GM12878 (cell line): Measurements from ENCODE around the gene RAB43. TPM values are rescaled to one million over a fixed set of nuclear protein-coding genes. Genes with fewer than 3 reads are reported as not detected.

Experiments
- ATAC-seq: fragments of 200-7000 bp; cut with Tn5 transposase; 3 replicates; pipeline ENCODE4 v1.9.1; 2020; ENCODE audit warnings: mild to moderate bottlenecking, moderate library complexity
- BruUV-seq: library from RNA; stranded (reverse); fragments of 400-500 nt; replicated peaks from 2 replicates; lab custom pipeline; 2021; lab: Mats Ljungman, UMichigan
- CTCF ChIA-PET: fragments of 300-600 bp; sonication (Branson Sonifier 250); formaldehyde crosslinking; extraction: SDS; loops from one replicate; lab custom pipeline; 2021; ENCODE audit warnings: inconsistent platforms; lab: Yijun Ruan, JAX
- POLR2A ChIA-PET: fragments of 350-600 bp; formaldehyde crosslinking; extraction: SDS; loops from one replicate; lab custom pipeline; 2021; ENCODE audit warnings: inconsistent platforms; lab: Charles Lee
- RAD21 ChIA-PET: fragments of 300-600 bp; sonication (Branson Sonifier 250); formaldehyde crosslinking; loops from one replicate; lab custom pipeline; 2023; ENCODE audit warnings: antibody characterized with exemption; ENCODE audit not compliant: unreplicated experiment; lab: Charles Lee
- SMC1A ChIA-PET: fragments of 300-600 bp; sonication (Branson Sonifier 250); formaldehyde crosslinking; loops from one replicate; lab custom pipeline; 2023; ENCODE audit not compliant: unreplicated experiment, uncharacterized antibody; lab: Charles Lee
- DNase-seq: peaks from one replicate; pipeline ENCODE4 v3.0.0-alpha.2; 2011; ENCODE audit warnings: low read depth, low spot score
- FAIRE-seq: peaks from 3 replicates; lab custom pipeline; 2011; peaks lifted over from hg19 to GRCh38; lab: Jason Lieb, UNC
- H2AFZ ChIP-seq: 2 replicates; pipeline ENCODE4 v1.6.0; 2011; ENCODE audit warnings: low read depth, low read length, control low read depth; ENCODE audit not compliant: control insufficient read depth
- H3K27ac ChIP-seq: 2 replicates; pipeline ENCODE4 v1.5.1; 2011; ENCODE audit warnings: control low read depth; ENCODE audit not compliant: control insufficient read depth, insufficient read depth
- H3K27me3 ChIP-seq, 2 experiments: replicated peaks in 1 of 2; 2 replicates each; pipeline versions ENCODE4 v1.6.0 to v1.6.1; 2011; ENCODE audit warnings: low read length in 1 of 2; ENCODE audit not compliant: control insufficient read depth in 2 of 2, insufficient read depth in 2 of 2
- H3K36me3 ChIP-seq, 2 experiments: 2 replicates each; pipeline ENCODE4 v1.5.1; 2011; ENCODE audit warnings: low read length in 1 of 2; ENCODE audit not compliant: control insufficient read depth in 2 of 2, insufficient read depth in 2 of 2
- H3K4me1 ChIP-seq: 2 replicates; pipeline ENCODE4 v1.6.1; 2011; ENCODE audit warnings: mild to moderate bottlenecking, low read length, moderate library complexity, mixed read lengths; ENCODE audit not compliant: control insufficient read depth, insufficient read depth
- H3K4me2 ChIP-seq: 2 replicates; pipeline ENCODE4 v1.6.0; 2011; ENCODE audit warnings: control low read depth; ENCODE audit not compliant: control insufficient read depth, insufficient read depth
- H3K4me3 ChIP-seq: fragments of 200-600 bp; sonication (generic); 2 replicates; pipeline ENCODE4 v1.5.1; 2016
- H3K79me2 ChIP-seq: 2 replicates; pipeline ENCODE4 v1.6.0; 2011; ENCODE audit warnings: low read length; ENCODE audit not compliant: control insufficient read depth, insufficient read depth
- H3K9ac ChIP-seq: 2 replicates; pipeline ENCODE4 v1.8.0; 2011; ENCODE audit warnings: low read length, control low read depth, mixed read lengths; ENCODE audit not compliant: control insufficient read depth, insufficient read depth
- H3K9me3 ChIP-seq: replicated peaks from 3 replicates; pipeline ENCODE4 v1.5.1; 2011; ENCODE audit warnings: mild to moderate bottlenecking, low read length; ENCODE audit not compliant: control insufficient read depth, insufficient read depth
- H4K20me1 ChIP-seq: 2 replicates; pipeline ENCODE4 v1.6.0; 2011; ENCODE audit not compliant: control insufficient read depth, insufficient read depth
- CEBPB ChIP-seq, 2 experiments: fragments of 150-350 bp in 1 of 2; IDR thresholded peaks; 2 replicates each; pipeline ENCODE4 v1.6.1; 2012 to 2014; ENCODE audit warnings: low read depth in 2 of 2, low read length in 2 of 2, borderline replicate concordance in 1 of 2, inconsistent platforms in 1 of 2
- FOXM1 ChIP-seq: IDR thresholded peaks from 2 replicates; pipeline ENCODE4 v1.6.1; 2012; ENCODE audit warnings: low read depth, mild to moderate bottlenecking, inconsistent platforms, low read length, moderate library complexity
- IRF4 ChIP-seq: IDR thresholded peaks from 2 replicates; pipeline ENCODE4 v1.6.1; 2011; ENCODE audit warnings: low read depth, low read length
- JUNB ChIP-seq: IDR thresholded peaks from 2 replicates; pipeline ENCODE4 v1.6.1; 2016; ENCODE audit warnings: antibody characterized with exemption, mild to moderate bottlenecking
- MTA2 ChIP-seq: fragments of 450-650 bp; IDR thresholded peaks from 2 replicates; pipeline ENCODE4 v1.6.1; 2016; ENCODE audit warnings: low read depth, mild to moderate bottlenecking, moderate library complexity
- MXI1 ChIP-seq: fragments of 150-350 bp; IDR thresholded peaks from 2 replicates; pipeline ENCODE4 v1.6.1; 2011; ENCODE audit warnings: low read depth, mild to moderate bottlenecking, inconsistent platforms, low read length, improper control_type of control experiment
- MYC ChIP-seq: IDR thresholded peaks from 2 replicates; pipeline ENCODE4 v1.6.1; 2011; ENCODE audit warnings: mild to moderate bottlenecking, low read length, moderate library complexity, inconsistent platforms; ENCODE audit not compliant: insufficient read depth, insufficient replicate concordance, insufficient read length, severe bottlenecking
- NBN ChIP-seq: fragments of 450-650 bp; IDR thresholded peaks from 2 replicates; pipeline ENCODE4 v1.6.1; 2016
- NFYB ChIP-seq: IDR thresholded peaks from 2 replicates; pipeline ENCODE4 v1.6.1; 2011; ENCODE audit warnings: low read depth, mild to moderate bottlenecking, low read length, improper control_type of control experiment, moderate library complexity; ENCODE audit not compliant: insufficient read depth
- PAX8 ChIP-seq: fragments of 450-650 bp; IDR thresholded peaks from 2 replicates; pipeline ENCODE4 v1.6.1; 2017; ENCODE audit warnings: mild to moderate bottlenecking, moderate library complexity
- RUNX3 ChIP-seq: IDR thresholded peaks from 2 replicates; pipeline ENCODE4 v1.6.1; 2012; ENCODE audit warnings: low read length, inconsistent platforms
- SMAD5 ChIP-seq: IDR thresholded peaks from 2 replicates; pipeline ENCODE4 v1.6.1; 2016; ENCODE audit warnings: antibody characterized with exemption, low read depth
- SMARCA5 ChIP-seq: fragments of 450-650 bp; IDR thresholded peaks from 2 replicates; pipeline ENCODE4 v1.6.1; 2017; ENCODE audit warnings: mild to moderate bottlenecking
- SP1 ChIP-seq: IDR thresholded peaks from one replicate; pipeline ENCODE4 v1.6.1; 2011; ENCODE audit warnings: low read depth, low read length
- SREBF2 ChIP-seq: IDR thresholded peaks from 2 replicates; pipeline ENCODE4 v1.6.1; 2012; ENCODE audit warnings: mild to moderate bottlenecking, low read length
- STAT3 ChIP-seq: IDR thresholded peaks from 2 replicates; pipeline ENCODE4 v1.6.1; 2011; ENCODE audit warnings: low read depth, low read length, improper control_type of control experiment
- TARDBP ChIP-seq: IDR thresholded peaks from 2 replicates; pipeline ENCODE4 v1.6.1; 2016; ENCODE audit warnings: borderline replicate concordance
- YBX1 ChIP-seq: fragments of 450-650 bp; IDR thresholded peaks from 2 replicates; pipeline ENCODE4 v1.6.1; 2016; ENCODE audit warnings: antibody characterized with exemption
- WGBS: methylation state at CpG from one replicate; pipeline ENCODE4 v1.1.6; 2016; ENCODE audit warnings: low lambda C conversion rate; ENCODE audit not compliant: insufficient replicate concordance, insufficient coverage; ENCODE audit errors: missing lambda C conversion rate; 5-methylcytosine and 5-hydroxymethylcytosine counted together
- in situ Hi-C: fragments of 300-500 bp; cut with MboI; formaldehyde crosslinking; loops from 9 replicates; pipeline ENCODE4 v1.14.3; 2018; ENCODE audit warnings: mixed read lengths
- intact Hi-C: fragments of 100-400 bp; cut with micrococcal nuclease; formaldehyde crosslinking; loops from one replicate; pipeline ENCODE4 v1.14.2; 2022; ENCODE audit not compliant: unreplicated experiment
- polyA plus RNA-seq, 11 experiments: library from polyadenylated mRNA; depleted of rRNA in 4 of 11; unstranded in 6 of 11; stranded (reverse) in 5 of 11; fragments of >200 nt; fragmentation: Nextera tagmentation in 4 of 11; fragmentation: Illumina TruSeq in 1 of 11; extraction: Ambion mirVana in 4 of 11; extraction: Trizol in 1 of 11; gene quantifications; 1 replicate in 1 of 11; 2 replicates in 10 of 11; pipeline versions ENCODE4 v1.2.1 to v1.2.3, GENCODE V29; 2011 to 2016; ENCODE audit warnings: inconsistent platforms in 2 of 11, missing spikeins in 2 of 11, low read depth in 1 of 11
- total RNA-seq, 4 experiments: library from RNA; depleted of rRNA in 3 of 4; stranded (reverse); fragments of >200 nt in 3 of 4; fragmentation: Illumina TruSeq in 1 of 4; extraction: Trizol in 1 of 4; gene quantifications; 2 replicates each; pipeline versions ENCODE4 v1.2.1 to v1.2.3, GENCODE V29; 2013 to 2021
- TF ChIP-seq, protein P1 (sequence below): fragments of 150-350 bp; IDR thresholded peaks from 2 replicates; pipeline ENCODE4 v1.6.1; 2014; ENCODE audit warnings: mild to moderate bottlenecking, low read depth, low read length

Gene RAB43
- total and polyA plus RNA-seq, 10 of the 15 experiments (the other 5 are each of a cell fraction or from before 2014, with no cell fraction given), result 0.08 to 14.0 (median 4.0) TPM

DNA sequence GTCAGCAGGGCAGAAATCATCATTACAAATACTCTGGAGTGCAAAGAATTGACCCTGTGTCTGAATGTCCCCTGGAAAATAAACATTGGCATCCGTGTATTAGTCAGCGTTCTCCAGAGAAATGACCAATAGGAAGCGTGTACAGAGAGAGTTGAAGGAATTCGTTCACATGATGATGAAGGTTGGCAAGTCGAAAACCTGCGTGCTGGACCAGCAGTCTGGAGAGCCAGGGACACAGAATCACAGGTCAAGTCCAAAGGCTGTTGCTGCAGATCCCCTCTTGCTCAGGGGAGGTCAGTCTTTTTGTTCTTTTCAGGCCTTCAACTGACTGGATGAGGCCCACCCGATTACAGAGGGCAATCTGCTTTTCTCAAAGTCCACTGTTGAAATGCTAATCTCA is 44.4 kb downstream of the RAB43 start:
- Histone ChIP-seq H3K27ac (no peak overlapping the region), H3K36me3 (no peaks in the 10 kb centered on the region), H3K4me1 (no peaks in the 10 kb centered on the region), H3K4me2 (no peak overlapping the region), H3K9ac (no peak overlapping the region), H2AFZ (no peak overlapping the region), H3K27me3 (no peaks in the 10 kb centered on the region), H3K9me3 (no peaks in the 10 kb centered on the region), H3K4me3 (no peak overlapping the region), H4K20me1 (no peaks in the 10 kb centered on the region), H3K79me2 (no peaks in the 10 kb centered on the region)
- no peak for TF ChIP-seq STAT3
- no peak for TF ChIP-seq CEBPB (IDR thresholded peaks at IDR 0.05; ENCODE audit: borderline replicate concordance in 1 of 2, low read depth in 2 of 2, low read length in 2 of 2)
- no peak for TF ChIP-seq FOXM1
- ChIA-PET SMC1A (no interaction called here), CTCF (interaction anchor here (0.6 kb wide), 1 partner anchor 168 kb away, joined by 3 read pairs; no protein-coding TSS in a partner anchor), RAD21 (no interaction called here), POLR2A (no interaction called here)
- BruUV-seq, result no TSS peak
- intact Hi-C loops (no loop called here), in situ Hi-C loops (no loop called here)
- DNase-seq (no peak), FAIRE-seq (no peak), ATAC-seq (no peak)
- 79% methylated on average over 7 of the region's 7 CpGs for WGBS

DNA sequence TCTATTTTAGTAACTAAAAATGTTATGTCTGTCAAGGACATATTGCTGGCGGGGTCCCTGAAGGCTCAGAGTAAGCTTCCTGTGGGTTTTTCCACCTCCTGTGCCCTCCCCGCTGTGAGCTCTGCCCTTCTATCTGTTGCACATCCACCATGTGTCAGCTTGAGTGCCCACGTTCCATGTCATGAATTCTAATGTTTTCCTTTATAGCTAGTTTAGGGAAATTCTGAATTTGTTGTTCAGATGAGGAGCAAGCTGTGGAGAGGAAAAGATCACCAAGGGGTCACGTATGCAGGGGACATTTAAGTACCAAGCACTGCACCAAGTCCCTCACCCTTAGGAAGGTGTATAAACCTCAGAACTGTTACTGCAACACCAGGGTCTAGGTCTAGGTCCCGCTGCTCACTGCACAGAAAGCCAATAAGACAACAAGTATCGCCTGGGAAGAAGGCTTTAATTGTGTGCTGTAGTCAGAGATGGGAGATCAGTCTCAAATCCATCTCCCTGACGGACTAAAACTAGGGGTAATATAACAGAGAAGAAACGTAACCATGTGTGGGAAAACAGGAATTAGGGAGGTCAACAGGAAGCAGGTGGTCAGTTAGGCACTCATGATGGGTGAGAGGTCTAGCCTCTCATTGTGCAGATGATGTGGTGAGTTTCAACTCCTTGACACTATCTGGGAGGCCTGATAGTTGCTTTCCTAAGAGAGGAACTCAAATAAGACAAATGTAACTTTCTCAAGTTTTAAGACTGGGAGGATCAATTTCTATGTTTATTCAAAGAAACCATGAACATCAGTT is 51.3 kb downstream of the RAB43 start:
- ChIA-PET SMC1A (no interaction called here), RAD21 (interaction anchor here (1.0 kb wide), 1 partner anchor 17 kb away, joined by 4 read pairs; no protein-coding TSS in a partner anchor), POLR2A (no interaction called here), CTCF (interaction anchor here (6.7 kb wide), 1 partner anchor 17 kb away, joined by 43 read pairs; no protein-coding TSS in a partner anchor)
- BruUV-seq, result no TSS peak
- H3K36me3 ChIP-seq, result no peaks in the 10 kb centered on the region
- intact Hi-C loops, result no loop called here
- no peak overlapping the region for H3K9ac ChIP-seq
- WGBS, result 10% methylated on average over 8 of the region's 8 CpGs
- no peaks in the 10 kb centered on the region for H4K20me1 ChIP-seq
- no peak for DNase-seq
- H3K4me3 ChIP-seq, result no peak overlapping the region
- no peaks in the 10 kb centered on the region for H3K4me1 ChIP-seq
- ATAC-seq, result no peak
- peaks cover 5% of the 10 kb centered on the region; the same call in 1 of the 3 replicates for H3K9me3 ChIP-seq
- no peak overlapping the region for H3K27ac ChIP-seq
- no peaks in the 10 kb centered on the region for H3K79me2 ChIP-seq
- in situ Hi-C loops, result no loop called here
- FAIRE-seq, result no peak
- no peak overlapping the region for H3K4me2 ChIP-seq
- no peak overlapping the region; the same call in 1 of the 2 replicates for H2AFZ ChIP-seq
- no peaks in the 10 kb centered on the region; a peak in 3 of 4 replicates for H3K27me3 ChIP-seq
- TF ChIP-seq FOXM1, result no peak
- no peak for TF ChIP-seq IRF4
- TF ChIP-seq MTA2, result no peak
- TF ChIP-seq NBN, result no peak
- no peak for TF ChIP-seq NFYB
- no peak for TF ChIP-seq RUNX3
- TF ChIP-seq, protein P1, sequence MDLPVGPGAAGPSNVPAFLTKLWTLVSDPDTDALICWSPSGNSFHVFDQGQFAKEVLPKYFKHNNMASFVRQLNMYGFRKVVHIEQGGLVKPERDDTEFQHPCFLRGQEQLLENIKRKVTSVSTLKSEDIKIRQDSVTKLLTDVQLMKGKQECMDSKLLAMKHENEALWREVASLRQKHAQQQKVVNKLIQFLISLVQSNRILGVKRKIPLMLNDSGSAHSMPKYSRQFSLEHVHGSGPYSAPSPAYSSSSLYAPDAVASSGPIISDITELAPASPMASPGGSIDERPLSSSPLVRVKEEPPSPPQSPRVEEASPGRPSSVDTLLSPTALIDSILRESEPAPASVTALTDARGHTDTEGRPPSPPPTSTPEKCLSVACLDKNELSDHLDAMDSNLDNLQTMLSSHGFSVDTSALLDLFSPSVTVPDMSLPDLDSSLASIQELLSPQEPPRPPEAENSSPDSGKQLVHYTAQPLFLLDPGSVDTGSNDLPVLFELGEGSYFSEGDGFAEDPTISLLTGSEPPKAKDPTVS, result no peak
- TF ChIP-seq PAX8, result no peak
- TF ChIP-seq SMARCA5, result no peak
- TF ChIP-seq SP1, result no peak
- TF ChIP-seq JUNB, result no peak
- no peak for TF ChIP-seq TARDBP
- TF ChIP-seq MXI1, result no peak
- no peak for TF ChIP-seq SMAD5
- TF ChIP-seq MYC, result no peak
- TF ChIP-seq SREBF2, result no peak
- no peak for TF ChIP-seq YBX1
